Activated CD8-positive, alpha-beta memory T cell treated with anti-CD3 and anti-CD28 coated beads for 1 hour (primary cell): ENCODE results near the gene ABO.
"Not testable (repeated sequence)": the region's sequence is repeated elsewhere in the genome, so short reads cannot be mapped to it uniquely, and the experiment has no call there.

ENCODE experiments used
- DNase-seq, 2 donors: peaks; one replicate each; pipeline ENCODE4 v3.0.0-alpha.2; 2020; ENCODE audit warnings: low read depth in 1 of 2; ENCODE audit errors: extremely low read depth in 1 of 2

Gene ABO

DNA sequence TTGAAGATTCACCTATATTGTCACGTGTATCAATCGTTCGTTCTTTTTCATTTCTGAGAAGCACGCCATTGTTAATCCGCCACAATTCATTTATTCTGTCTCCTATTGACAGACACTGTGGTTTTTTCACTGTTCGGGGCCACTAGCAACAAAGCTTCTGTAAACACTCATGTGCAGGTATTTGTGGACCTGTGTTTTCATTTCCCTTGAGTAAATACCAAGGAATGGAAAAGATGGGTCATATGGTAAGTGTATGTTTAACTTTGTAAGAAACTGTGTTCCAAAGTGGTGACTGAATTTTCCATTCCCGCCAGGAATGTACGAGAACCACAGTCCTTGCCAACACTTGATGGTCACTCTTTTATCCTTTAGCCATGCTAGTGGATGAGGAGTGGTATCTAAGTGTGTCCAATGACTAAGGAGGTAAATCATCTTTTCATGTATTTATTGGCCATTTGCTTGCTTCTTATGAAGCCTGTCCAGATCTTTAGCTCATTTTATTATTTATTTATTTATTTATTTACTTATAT, 10.7 kb downstream of the ABO start:
- no peak for DNase-seq

DNA sequence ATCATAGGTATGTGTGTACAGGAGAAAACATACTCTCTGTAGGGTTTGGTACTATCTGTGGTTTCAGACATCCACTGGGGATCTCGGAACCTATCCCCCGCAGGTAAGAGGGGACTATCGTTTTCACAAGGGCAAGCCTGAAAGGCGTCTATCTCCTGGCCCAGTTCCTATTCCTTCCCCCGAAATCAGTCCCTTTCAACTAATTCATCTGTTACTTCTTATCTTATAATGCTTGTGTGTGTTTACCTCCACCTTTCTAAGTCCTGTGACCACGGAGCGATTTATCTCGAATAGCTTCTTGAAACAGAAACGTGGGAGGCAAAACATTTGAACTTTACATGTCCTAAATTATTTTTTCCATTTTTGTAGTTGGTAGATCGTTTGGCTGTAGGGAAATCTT, 11.4 kb downstream of the ABO start:
- DNase-seq = no peak

- no peak for DNase-seq
Measured at GRCh38 chr9:133262226-133262625, 12.8 kb downstream of the ABO start.

- no peak for DNase-seq
Measured at GRCh38 chr9:133261753-133262120, 13.3 kb downstream of the ABO start.

- DNase-seq = no peak
Measured at GRCh38 chr9:133261103-133261752, 13.8 kb downstream of the ABO start.

GRCh38 chr9:133260334-133261102, 14.5 kb downstream of the ABO start:
- DNase-seq = no peak

GRCh38 chr9:133258061-133259015, 16.7 kb downstream of the ABO start:
- DNase-seq = no peak

DNA sequence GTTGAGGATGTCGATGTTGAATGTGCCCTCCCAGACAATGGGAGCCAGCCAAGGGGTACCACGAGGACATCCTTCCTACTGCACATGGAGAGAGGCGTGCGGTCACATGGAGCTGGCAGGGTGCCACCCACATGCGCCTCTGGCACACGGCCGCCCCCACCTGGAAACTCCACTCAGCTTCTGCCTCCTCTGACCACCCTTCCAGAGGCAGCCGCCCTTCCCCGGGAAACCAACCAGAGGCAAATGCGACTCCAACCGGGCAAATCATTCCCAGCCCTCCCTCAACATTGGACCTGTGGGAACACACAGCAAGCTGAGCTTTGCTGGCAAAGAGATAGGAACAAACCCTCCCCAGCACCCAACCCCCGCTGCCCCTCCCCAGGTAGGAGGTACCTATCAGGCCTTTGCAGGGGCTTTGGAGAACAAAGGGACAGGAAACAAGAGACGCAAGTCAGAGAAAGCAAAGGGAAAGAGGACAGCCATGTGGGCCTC, 17.5 kb downstream of the ABO start:
- DNase-seq = no peak

DNA sequence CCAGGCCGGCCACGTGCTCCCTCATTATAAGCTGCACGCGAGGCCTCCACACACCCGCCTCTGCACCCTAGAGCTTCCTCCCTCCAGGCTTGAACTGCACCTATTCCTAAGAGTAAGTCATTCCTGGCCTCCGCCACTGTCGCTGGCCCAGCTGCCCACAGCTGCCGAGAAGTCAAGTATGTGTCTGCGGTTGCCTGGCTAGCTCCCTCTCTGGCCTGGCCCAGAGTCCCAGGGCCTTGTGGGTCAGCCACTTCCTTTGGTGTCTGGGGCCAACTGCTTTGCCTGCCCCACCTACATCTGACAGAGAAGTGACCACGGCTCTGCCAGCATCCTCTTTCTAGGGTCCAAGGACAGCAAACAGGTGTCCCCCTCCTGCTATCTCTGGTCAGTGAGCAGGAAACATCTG, 18.3 kb downstream of the ABO start:
- no peak for DNase-seq

DNA sequence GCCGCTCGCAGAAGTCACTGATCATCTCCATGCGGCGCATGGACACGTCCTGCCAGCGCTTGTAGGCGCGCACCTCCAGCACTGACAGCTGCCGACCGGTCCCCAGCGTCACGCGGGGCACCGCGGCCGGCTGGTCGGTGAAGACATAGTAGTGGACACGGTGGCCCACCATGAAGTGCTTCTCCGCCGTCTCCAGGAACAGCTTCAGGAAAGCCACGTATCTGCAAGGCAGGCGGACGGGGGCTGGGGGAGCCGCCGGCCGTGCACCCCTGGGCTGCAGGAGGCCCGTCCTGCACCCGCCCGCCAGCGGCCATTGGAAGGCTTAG, 18.9 kb downstream of the ABO start:
- DNase-seq = no peak

DNA sequence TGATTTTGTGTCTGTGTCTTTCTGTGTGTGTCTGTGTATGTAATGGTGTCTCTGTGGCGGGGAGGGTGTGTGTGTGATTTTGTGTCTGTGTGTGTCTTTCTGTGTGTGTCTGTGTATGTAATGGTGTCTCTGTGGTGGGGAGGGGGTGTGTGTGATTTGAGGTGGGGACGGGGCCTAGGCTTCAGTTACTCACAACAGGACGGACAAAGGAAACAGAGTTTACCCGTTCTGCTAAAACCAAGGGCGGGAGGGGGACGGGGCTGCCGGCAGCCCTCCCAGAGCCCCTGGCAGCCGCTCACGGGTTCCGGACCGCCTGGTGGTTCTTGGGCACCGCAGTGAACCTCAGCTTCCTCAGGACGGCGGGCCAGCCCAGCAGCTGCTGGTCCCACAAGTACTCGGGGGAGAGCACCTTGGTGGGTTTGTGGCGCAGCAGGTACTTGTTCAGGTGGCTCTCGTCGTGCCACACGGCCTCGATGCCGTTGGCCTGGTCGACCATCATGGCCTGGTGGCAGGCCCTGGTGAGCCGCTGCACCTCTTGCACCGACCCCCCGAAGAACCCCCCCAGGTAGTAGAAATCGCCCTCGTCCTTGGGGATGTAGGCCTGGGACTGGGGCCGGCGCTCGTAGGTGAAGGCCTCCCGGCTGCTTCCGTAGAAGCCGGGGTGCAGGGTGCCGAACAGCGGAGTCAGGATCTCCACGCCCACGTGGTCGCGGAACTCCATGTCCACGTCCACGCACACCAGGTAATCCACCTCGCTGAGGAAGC, 19.4 kb downstream of the ABO start:
- no peak for DNase-seq

DNA sequence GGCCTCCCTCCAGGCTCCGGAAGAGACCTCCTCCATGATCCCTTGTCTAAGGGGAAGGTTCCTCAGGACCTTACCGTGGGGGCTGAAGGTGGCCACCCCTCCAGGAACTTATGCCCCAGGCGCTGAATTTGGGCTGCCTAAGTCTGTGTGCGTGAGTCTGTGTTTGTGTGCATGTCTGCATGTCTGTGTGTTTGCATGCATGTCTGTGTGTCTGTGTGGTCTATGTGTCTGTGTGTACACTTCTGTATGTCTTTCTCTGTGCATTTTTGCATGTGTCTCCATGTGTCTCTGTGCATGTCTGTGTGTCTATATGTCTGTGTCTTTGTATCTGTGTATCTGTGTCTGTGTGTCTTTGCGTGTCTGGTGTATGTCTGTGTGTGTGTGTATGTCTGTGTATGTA, 20.5 kb downstream of the ABO start:
- DNase-seq = no peak

DNA sequence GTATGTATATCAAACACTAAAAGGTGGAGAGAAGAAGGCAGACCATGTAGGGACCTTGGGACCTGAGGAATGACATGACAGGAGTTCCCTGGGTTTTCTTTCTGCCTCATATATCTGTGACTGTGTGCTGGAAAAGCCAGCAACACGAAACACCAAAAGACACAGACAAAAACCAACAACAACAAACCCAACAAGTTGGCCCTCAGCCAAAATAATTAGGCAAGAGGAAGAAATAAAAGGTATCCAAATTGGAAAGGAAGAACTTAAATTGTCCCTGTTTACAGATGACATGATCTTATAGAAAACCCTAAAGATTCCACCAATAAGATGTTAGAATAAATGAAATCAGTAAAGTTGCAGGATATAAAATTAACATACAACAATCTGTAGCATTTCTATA, 21.7 kb downstream of the ABO start:
- DNase-seq = no peak

DNA sequence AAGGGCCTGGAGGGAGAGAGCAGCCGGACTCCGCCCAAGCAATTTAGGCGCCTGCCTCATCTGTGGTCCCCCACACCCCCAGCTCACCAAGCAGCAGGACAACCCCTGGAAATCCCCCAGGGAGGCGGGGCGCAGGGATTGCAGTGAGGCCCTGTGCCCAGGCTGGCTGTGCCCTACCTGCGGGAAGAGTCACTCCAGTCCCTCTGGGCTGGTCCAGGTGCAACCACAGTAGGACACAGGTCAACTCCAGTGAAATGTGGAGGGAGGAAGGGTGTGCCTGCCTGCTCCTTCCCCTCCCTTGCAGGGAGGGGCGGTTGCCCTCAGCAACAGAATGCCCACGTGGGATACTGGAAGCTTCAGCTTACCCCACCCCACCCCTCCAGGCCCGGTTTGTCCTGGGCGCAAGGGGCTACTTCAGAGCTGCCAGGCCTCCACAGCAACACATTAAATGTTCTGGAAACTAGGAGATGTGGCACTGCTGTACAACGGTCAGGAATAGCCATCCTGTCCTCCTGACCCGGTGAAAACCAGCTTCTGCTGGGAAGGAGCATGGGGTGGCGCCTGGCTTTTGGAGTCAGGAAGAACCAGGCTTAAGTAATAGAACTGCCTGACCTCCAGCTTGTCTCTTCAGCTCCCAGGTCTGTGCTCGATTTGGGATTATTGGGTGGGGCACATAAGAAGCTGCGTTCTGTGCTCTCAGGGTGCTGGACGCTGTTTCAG, 22.5 kb downstream of the ABO start:
- no peak for DNase-seq

- DNase-seq = no peak
Measured at GRCh38 chr9:133251773-133252172, 23.2 kb downstream of the ABO start.

DNA sequence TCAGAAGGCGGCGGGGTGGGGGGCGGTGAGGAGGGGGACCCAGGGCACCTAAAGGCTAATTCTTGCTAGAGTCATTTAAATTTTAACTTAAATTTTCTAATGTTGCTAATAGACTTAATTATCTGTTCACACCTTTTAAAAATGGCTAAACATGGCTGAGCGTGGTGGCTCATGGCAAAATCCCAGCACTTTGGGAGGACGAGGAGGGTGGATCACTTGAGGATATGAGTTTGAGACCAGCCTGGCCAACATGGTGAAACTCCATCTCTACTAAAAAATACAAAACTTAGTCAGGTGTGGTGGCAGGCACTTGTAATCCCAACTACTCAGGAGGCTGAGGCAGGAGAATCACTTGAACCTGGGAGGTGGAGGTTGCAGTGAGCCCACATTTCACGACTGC, 23.8 kb downstream of the ABO start:
- DNase-seq = not testable (repeated sequence)

- no peak for DNase-seq
Measured at GRCh38 chr9:133250741-133251170, 24.2 kb downstream of the ABO start.

GRCh38 chr9:133249337-133249736, 25.7 kb downstream of the ABO start:
- no peak for DNase-seq

DNA sequence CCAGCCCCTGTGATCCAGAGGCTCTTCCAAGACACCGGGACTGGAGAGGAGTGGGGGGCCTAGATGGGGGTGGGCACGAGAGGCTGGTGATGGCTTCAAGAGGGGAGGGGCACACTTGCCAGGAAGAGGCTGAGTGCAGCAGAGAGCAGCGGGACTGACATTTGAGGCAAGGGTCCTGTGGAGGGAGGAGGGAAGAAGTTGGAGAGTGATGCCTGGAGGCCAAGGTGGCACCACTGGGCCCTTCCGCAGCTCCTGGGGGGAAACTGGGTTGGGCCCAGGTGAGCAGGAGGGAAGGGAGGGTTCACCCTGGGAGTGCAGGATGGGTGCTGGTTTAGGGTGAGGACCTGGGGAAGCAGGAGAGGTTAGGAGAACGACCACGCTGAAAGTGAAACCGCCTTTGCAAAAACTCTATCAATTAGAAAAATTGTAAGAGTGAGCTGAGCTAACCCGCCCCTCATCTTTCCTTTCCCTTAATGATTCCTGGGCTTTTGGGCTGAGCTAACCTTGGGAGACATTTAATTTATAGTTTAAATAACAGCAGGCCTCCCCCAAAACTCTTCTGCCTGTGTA, 26.2 kb downstream of the ABO start:
- DNase-seq = no peak

- no peak for DNase-seq
Measured at GRCh38 chr9:133247632-133248031, 27.4 kb downstream of the ABO start.
